AG09309 (cell line): Measurements from ENCODE around the gene MORC4.

ENCODE experiments used
- DNase-seq: peaks from one replicate; pipeline ENCODE4 v3.0.0-alpha.2; 2010; ENCODE audit warnings: low read depth
- H3K4me3 ChIP-seq: 2 replicates; pipeline ENCODE4 v1.5.1; 2011; ENCODE audit warnings: mild to moderate bottlenecking, low read depth, low read length, moderate library complexity; ENCODE audit not compliant: control insufficient read depth
- TF ChIP-seq, protein P1 (sequence below): IDR thresholded peaks from 2 replicates; pipeline ENCODE4 v1.5.1; 2011; ENCODE audit warnings: mild to moderate bottlenecking, low read depth, low read length, inconsistent platforms; ENCODE audit not compliant: insufficient read depth, control insufficient read depth; ENCODE audit errors: missing control alignments

Gene MORC4

DNA sequence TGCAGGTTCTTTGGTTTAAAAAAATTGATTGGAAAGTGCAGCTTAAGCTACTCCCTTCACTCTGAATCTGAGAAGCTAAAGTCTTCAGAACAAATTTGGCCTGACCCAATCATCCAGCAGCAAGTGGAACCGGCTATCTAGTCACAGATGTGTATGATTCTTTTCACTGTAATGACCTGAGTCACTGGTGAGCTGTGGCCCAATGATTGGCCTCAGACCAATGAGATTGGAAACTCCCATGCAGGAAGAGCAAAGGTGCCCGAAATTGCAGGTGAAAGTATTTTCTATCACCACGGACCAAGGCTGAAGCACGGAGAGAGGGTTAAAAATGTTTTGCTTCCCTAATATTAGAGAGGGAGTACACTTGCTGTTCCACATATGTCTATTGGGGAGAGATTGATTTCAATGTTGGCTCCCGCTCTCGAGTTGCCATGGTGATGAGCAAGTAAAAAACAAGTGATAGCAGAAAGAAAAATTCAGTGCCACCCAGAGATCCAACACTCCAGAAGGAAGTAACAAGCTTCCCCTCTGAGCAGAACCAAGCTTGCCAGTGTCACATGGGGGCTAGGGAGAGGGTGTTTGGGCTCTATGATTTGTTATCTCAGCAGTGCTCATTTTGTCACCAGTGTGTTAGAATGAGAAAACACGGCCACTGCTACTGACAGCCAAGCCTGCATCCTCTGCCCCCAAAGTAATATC lies 108.1 kb downstream of the MORC4 start:
- TF ChIP-seq, protein P1, sequence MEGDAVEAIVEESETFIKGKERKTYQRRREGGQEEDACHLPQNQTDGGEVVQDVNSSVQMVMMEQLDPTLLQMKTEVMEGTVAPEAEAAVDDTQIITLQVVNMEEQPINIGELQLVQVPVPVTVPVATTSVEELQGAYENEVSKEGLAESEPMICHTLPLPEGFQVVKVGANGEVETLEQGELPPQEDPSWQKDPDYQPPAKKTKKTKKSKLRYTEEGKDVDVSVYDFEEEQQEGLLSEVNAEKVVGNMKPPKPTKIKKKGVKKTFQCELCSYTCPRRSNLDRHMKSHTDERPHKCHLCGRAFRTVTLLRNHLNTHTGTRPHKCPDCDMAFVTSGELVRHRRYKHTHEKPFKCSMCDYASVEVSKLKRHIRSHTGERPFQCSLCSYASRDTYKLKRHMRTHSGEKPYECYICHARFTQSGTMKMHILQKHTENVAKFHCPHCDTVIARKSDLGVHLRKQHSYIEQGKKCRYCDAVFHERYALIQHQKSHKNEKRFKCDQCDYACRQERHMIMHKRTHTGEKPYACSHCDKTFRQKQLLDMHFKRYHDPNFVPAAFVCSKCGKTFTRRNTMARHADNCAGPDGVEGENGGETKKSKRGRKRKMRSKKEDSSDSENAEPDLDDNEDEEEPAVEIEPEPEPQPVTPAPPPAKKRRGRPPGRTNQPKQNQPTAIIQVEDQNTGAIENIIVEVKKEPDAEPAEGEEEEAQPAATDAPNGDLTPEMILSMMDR: no peak
- H3K4me3 ChIP-seq: no peak overlapping the region
- DNase-seq: no peak
